Activated naive CD8-positive, alpha-beta T cell (primary cell): Measurements from ENCODE around the gene NCDN.

Source experiments
- H3K27ac Mint-ChIP-seq: one replicate; pipeline ENCODE4 v1.8.0; 2021; ENCODE audit warnings: mixed read lengths
- H3K27me3 Mint-ChIP-seq: one replicate; pipeline ENCODE4 v1.8.0; 2021; ENCODE audit warnings: mixed read lengths
- H3K36me3 Mint-ChIP-seq: one replicate; pipeline ENCODE4 v1.8.0; 2021; ENCODE audit warnings: mixed read lengths
- H3K4me1 Mint-ChIP-seq: one replicate; pipeline ENCODE4 v1.8.0; 2021; ENCODE audit warnings: low read depth, mixed read lengths
- H3K4me3 Mint-ChIP-seq: one replicate; pipeline ENCODE4 v1.8.0; 2021; ENCODE audit warnings: mild to moderate bottlenecking, mixed read lengths
- H3K9me3 Mint-ChIP-seq: one replicate; pipeline ENCODE4 v1.8.0; 2021; ENCODE audit warnings: low read depth, mixed read lengths

The NCDN gene

GRCh38 chr1:35605071-35605866 lies 47.7 kb downstream of the NCDN start:
- Mint-ChIP-seq H3K27me3 (no peaks in the 10 kb centered on the region), H3K4me3 (no peak overlapping the region), H3K27ac (no peak overlapping the region), H3K9me3 (no peaks in the 10 kb centered on the region), H3K4me1 (peaks cover 13% of the 10 kb centered on the region), H3K36me3 (peaks cover 14% of the 10 kb centered on the region)

DNA sequence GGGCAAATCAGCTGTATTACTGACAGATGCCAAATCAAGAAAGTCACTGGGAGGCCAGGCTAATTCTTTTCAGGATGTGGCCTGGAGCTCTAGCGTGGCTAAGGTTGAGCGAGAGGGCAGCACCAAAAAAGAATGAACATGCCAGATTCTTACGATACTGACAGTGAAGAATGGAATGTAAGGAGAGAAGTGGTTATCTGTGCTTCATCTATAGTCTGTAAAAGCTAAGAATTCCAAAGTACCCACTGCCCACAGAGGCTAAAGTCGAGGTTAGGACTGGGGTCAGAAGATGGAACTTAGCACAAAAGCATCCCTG lies 48.2 kb downstream of the NCDN start:
- peaks cover 13% of the 10 kb centered on the region for H3K4me1 Mint-ChIP-seq
- H3K27me3 Mint-ChIP-seq: no peaks in the 10 kb centered on the region
- peaks cover 14% of the 10 kb centered on the region for H3K36me3 Mint-ChIP-seq
- H3K4me3 Mint-ChIP-seq: no peak overlapping the region
- H3K27ac Mint-ChIP-seq: no peak overlapping the region
- no peaks in the 10 kb centered on the region for H3K9me3 Mint-ChIP-seq

- no peaks in the 10 kb centered on the region for H3K27me3 Mint-ChIP-seq
These were observed 54.1 kb downstream of the NCDN start for GRCh38 chr1:35611655-35612054.

GRCh38 chr1:35615440-35615839 lies 57.8 kb downstream of the NCDN start:
- Mint-ChIP-seq H3K27me3 (no peaks in the 10 kb centered on the region), H3K9me3 (no peaks in the 10 kb centered on the region), H3K4me1 (peaks cover 12% of the 10 kb centered on the region), H3K36me3 (peaks cover 8% of the 10 kb centered on the region), H3K27ac (no peak overlapping the region), H3K4me3 (no peak overlapping the region)

More at GRCh38 chr1:35611655-35612054, 54.1 kb downstream of the NCDN start:
- Mint-ChIP-seq H3K9me3 (no peaks in the 10 kb centered on the region), H3K27ac (no peak overlapping the region), H3K36me3 (peaks cover 23% of the 10 kb centered on the region), H3K4me1 (peaks cover 23% of the 10 kb centered on the region), H3K4me3 (no peak overlapping the region)
